ENCODE data around the gene ST6GALNAC2.

GRCh38 chr17:76630151-76630550 is 44.5 kb upstream of the ST6GALNAC2 start:
- TF ChIP-seq CTCF (IDR thresholded peaks at IDR 0.05) (no peak), POLR2AphosphoS5 (IDR thresholded peaks at IDR 0.05; ENCODE audit: low read depth, low read length) (no peak), REST (IDR thresholded peaks at IDR 0.05; ENCODE audit: insufficient read depth in 1 of 2, low read depth in 2 of 2, low read length in 1 of 2) (no peak), TCF7L2 (IDR thresholded peaks at IDR 0.05; ENCODE audit: low read depth, low read length) (no peak)

Data from Panc1 (cell line).